ENCODE results near the gene TPCN1. TPM values are rescaled to one million over a fixed set of nuclear protein-coding genes. Genes with fewer than 3 reads are reported as not detected.
"Not testable (repeated sequence)": the region's sequence is repeated elsewhere in the genome, so short reads cannot be mapped to it uniquely, and the experiment has no call there.

Gene TPCN1
- polyA plus RNA-seq, 1 donor: 41.6 TPM

GRCh38 chr12:113196582-113196981 is 24.7 kb upstream of the TPCN1 start:
- DNase-seq: no peak

GRCh38 chr12:113196990-113197389 is 24.3 kb upstream of the TPCN1 start:
- DNase-seq: peak; percentile 65

- no peak for DNase-seq
Observed at GRCh38 chr12:113197518-113198077, 23.7 kb upstream of the TPCN1 start.

DNA sequence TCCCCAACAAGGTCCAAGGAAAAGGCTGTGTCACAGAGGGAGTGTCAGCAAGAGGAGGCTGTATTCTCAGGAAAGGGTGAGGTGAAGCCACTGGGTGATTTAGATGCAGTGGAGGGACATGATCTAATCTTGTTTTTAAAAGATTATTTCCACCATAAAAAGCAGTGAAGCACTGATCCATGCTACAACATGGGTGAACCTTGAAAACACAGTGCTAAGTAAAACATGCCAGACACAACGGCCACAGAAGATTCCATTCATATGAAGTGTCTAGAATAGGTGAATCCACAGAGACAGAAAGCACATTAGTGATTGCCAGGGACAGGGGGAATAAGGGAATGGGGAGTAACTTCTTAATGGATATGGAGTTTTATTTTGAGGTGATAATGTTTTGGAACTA is 23.0 kb upstream of the TPCN1 start:
- DNase-seq: no peak

DNA sequence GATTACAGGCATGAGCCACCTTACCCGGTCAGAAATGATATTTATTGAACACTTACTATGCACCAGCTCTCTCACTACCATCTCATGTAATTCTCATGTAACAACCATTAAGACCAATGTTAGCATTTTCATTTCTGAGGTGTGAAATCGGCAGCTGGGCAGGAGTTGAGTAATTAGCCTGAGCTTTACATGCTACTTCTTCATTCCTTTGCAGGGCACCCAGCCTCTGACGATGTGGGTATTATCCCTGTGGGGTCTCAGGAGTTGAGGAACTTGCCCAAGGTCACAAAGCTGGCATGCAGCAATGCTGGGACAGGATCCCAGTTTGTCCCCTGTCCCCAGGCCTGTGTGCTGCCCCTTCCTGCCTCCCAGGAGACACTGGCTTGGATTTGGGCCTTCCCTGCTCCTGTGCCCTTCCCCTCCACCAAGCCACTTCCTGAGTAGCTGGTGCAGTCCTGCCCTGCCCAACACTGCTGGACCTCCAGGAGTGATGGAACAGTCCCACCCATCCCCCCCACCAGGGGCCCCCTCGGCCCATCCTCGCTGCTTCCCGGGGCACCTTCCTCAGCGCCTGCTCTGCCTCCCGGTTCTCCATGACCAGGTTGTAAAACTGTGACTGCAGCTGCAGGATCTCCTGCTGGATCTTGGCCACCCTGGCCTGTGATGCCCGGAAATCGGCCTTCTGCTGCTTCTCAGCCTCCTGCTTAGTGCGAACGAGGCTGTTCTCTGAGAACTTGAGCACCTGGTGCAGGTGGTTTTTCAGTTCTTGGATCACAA is 21.1 kb upstream of the TPCN1 start:
- DNase-seq: no peak

- DNase-seq: no peak
Observed at GRCh38 chr12:113201187-113202177, 19.8 kb upstream of the TPCN1 start.

DNA sequence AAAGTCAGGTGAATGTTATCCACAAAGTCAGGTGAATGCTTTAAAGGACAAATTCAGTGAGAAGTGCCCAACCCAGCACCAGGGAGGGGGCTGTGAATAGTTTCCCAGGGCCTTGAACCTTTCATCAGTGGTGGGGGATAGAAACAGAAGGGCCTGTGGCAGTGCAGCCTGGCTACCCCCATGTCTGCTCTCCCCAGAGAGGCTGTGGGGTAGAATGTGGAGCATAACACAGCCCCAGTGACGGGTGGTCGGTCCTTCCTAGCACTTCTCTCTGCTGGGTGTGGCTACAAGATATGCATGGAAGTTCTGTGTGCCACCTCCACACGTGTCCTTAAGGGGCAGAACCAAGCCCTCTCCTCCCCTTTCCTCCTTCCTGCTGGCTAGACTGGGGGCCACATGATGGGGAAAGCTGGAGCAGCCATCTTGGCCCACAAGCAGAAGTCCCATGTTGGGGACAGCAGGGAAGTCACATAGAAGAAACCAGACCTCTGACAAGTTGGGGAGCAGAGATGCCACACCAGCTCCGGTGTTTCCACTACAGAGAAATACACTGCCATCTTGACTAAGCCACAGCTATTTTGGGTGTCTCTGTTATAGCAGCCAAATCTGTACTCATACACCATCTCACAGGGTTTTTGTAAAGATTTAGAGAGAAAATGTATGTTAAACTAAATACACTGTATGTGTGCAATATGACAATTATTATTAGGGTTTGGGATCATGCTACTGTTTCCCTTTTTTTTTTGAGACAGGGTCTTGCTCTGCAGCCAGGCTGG is 18.8 kb upstream of the TPCN1 start:
- DNase-seq: no peak

- DNase-seq: no peak
Observed at GRCh38 chr12:113203852-113204760, 17.2 kb upstream of the TPCN1 start.

- DNase-seq: no peak
Observed at GRCh38 chr12:113204804-113205203, 16.5 kb upstream of the TPCN1 start.

GRCh38 chr12:113206802-113207201 is 14.5 kb upstream of the TPCN1 start:
- not testable (repeated sequence) for DNase-seq

DNA sequence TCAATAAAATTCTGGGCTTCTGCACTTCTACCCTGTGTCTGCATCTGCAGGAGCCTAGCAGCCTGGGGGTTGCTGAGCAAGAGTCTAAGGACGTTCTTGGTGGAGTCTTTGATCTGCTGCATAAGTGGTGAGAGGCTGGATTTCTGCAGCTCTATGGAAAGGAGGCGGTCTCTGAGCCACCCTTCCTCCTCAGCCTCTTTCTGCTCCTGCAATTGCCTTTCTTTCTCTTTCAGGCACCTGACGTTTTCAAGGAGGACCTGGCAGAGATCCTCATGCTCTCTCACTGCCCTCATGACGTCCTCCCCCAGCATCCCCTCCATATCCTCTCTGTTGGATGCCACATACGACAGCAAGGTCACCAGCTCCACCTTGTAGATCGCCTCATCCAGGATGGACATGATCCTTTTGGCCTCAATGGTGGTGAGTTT is 13.6 kb upstream of the TPCN1 start:
- no peak for DNase-seq

DNA sequence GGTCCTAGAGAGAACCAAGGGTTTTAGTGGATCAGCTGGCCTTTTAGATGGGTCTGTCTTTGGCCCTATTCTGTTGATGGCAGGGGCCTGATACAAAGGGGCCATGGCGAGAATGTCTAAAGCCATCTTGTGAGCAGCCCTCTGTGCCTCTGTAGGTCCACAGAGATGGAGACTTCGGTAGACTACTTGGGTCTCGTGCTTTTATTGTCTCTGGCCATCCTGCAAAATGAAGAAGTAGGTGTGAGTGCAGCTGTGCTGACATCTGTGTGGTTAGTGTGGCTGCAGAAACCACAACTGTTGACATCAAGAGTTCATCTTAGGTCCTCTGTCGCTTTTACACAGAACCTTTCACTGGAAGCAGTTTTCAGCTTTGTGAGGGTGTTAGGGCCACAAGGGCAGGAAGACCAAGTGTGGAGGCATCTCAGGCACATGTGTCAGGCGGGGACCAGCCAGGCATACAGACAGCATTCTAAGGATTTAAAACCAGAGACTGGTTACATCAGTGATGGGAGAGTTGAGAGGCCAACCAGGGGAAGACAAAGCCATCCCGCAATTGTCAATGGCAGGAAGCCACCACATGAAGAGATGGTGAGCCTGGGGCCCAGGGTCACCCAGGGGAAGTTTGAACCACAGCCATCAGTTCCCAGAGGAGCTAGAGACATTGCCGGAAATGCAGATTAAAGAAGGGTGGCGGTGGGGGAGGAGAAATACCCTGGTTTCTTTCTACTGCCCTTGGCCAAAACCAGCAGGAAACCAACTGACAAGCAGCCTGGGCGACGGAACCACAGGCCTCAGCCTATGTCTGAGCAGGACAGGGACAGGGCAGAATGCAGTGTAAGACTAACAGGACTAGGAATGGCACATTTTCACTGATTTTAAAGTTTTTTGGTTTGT is 13.0 kb upstream of the TPCN1 start:
- no peak for DNase-seq

DNA sequence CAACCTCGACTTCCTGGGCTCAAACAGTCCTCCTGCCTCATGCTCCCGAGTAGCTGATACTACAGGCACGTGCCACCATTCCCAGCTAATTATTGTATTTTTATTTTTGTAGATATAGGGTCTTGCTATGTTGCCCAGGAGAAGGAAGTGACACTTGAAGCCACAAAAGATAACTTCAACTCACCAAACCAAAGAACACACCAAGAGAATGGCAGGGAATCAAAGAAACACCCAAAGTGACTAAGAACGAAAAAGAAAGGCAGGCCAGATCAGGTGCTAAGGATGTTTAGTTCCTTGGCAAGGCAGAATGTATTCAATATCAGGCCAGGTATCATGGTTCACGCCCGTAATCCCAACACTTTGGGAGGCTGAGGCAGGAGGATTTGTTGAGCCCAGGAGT is 10.1 kb upstream of the TPCN1 start:
- DNase-seq: no peak

- no peak for DNase-seq
Observed at GRCh38 chr12:113214895-113215400, 6.3 kb upstream of the TPCN1 start.

- no peak for DNase-seq
Observed at GRCh38 chr12:113216027-113216426, 5.2 kb upstream of the TPCN1 start.

- DNase-seq: no peak
Observed at GRCh38 chr12:113220593-113221180, 577 bp upstream of the TPCN1 start.

- no peak for DNase-seq
Observed at GRCh38 chr12:113221997-113222729, 899 bp downstream of the TPCN1 start.

All from left kidney (tissue), 2 donors.